HG03045 (cell line): ENCODE measurements around the gene KRT15.

Source experiments
- ATAC-seq: cut with Tn5 transposase; IDR thresholded peaks from one replicate; pipeline ENCODE4 v1.9.1; 2021; ENCODE audit warnings: mild to moderate bottlenecking, moderate library complexity; ENCODE audit not compliant: unreplicated experiment

Gene KRT15

GRCh38 chr17:41483991-41484826, 34.5 kb downstream of the KRT15 start:
- no peak for ATAC-seq

GRCh38 chr17:41483531-41483930, 35.2 kb downstream of the KRT15 start:
- no peak for ATAC-seq

- no peak for ATAC-seq
These were observed 37.7 kb downstream of the KRT15 start, which contains the start of gene KRT35 for GRCh38 chr17:41481036-41481435. Gene KRT35 (minus strand): TSS chr17:41481151. CDS start chr17:41481097, 54 bp downstream.

GRCh38 chr17:41480581-41480980, 38.1 kb downstream of the KRT15 start:
- ATAC-seq = no peak

GRCh38 chr17:41480136-41480535, 38.6 kb downstream of the KRT15 start:
- ATAC-seq = no peak

GRCh38 chr17:41478237-41478636, 40.5 kb downstream of the KRT15 start:
- ATAC-seq = no peak

GRCh38 chr17:41476866-41477815, 41.5 kb downstream of the KRT15 start:
- no peak for ATAC-seq

- no peak for ATAC-seq
These were observed 43.3 kb downstream of the KRT15 start for GRCh38 chr17:41475421-41475820.

- no peak for ATAC-seq
These were observed 43.8 kb downstream of the KRT15 start for GRCh38 chr17:41474863-41475262.

GRCh38 chr17:41468346-41468745, 50.3 kb downstream of the KRT15 start:
- no peak for ATAC-seq

GRCh38 chr17:41467561-41467960, 51.1 kb downstream of the KRT15 start:
- ATAC-seq = no peak

- no peak for ATAC-seq
These were observed 51.7 kb downstream of the KRT15 start, which contains the start of gene KRT32 for GRCh38 chr17:41466988-41467387. Gene KRT32 (minus strand): TSS chr17:41467386. CDS start chr17:41467325, 61 bp downstream.

GRCh38 chr17:41464682-41465081, 54.0 kb downstream of the KRT15 start:
- ATAC-seq = no peak

GRCh38 chr17:41464173-41464572, 54.5 kb downstream of the KRT15 start:
- no peak for ATAC-seq

- ATAC-seq = no peak
These were observed 54.9 kb downstream of the KRT15 start for GRCh38 chr17:41463746-41464145.
